Sigmoid colon (tissue), 7 donors: ENCODE measurements around the gene DNAJC3. TPM values are rescaled to one million over a fixed set of nuclear protein-coding genes. Genes with fewer than 3 reads are reported as not detected.
"Not testable (repeated sequence)": the region's sequence is repeated elsewhere in the genome, so short reads cannot be mapped to it uniquely, and the experiment has no call there.

Experiments used
- DNase-seq: peaks from one replicate; pipeline ENCODE4 v3.0.0-alpha.2; 2019
- H3K27ac ChIP-seq, 4 donors: fragments of 200-600 bp; sonication (generic); one replicate each; pipeline ENCODE4 v1.5.1; 2016 to 2019; ENCODE audit warnings: mild to moderate bottlenecking in 1 of 4
- H3K27me3 ChIP-seq, 3 donors: fragments of 200-600 bp; sonication (generic); one replicate each; pipeline ENCODE4 v1.5.1; 2019; ENCODE audit warnings: mild to moderate bottlenecking in 1 of 3
- H3K36me3 ChIP-seq, 4 donors: fragments of 200-600 bp; sonication (generic); one replicate each; pipeline ENCODE4 v1.5.1; 2016 to 2019
- H3K4me1 ChIP-seq, 4 donors: fragments of 200-600 bp; sonication (generic); one replicate each; pipeline ENCODE4 v1.5.1; 2017 to 2019
- H3K4me3 ChIP-seq, 4 donors: fragments of 200-600 bp; sonication (generic); one replicate each; pipeline ENCODE4 v1.5.1; 2017 to 2019; ENCODE audit warnings: mild to moderate bottlenecking in 2 of 4, moderate library complexity in 1 of 4
- H3K9me3 ChIP-seq, 4 donors: fragments of 200-600 bp in 3 of 4; sonication (generic) in 3 of 4; one replicate each; pipeline versions ENCODE4 v1.5.1 to v1.6.1; 2013 to 2019
- EP300 ChIP-seq, 4 donors: sonication (generic); formaldehyde crosslinking; IDR thresholded peaks; one replicate each; pipeline ENCODE4 v1.6.1; 2017; ENCODE audit warnings: antibody characterized with exemption in 4 of 4
- POLR2A ChIP-seq, 2 donors: fragments of 450-650 bp; IDR thresholded peaks; one replicate each; pipeline ENCODE4 v1.6.1; 2016; ENCODE audit warnings: antibody characterized with exemption in 2 of 2, mild to moderate bottlenecking in 2 of 2, moderate library complexity in 2 of 2
- POLR2AphosphoS5 ChIP-seq, 4 donors: sonication (generic); formaldehyde crosslinking; IDR thresholded peaks; one replicate each; pipeline ENCODE4 v1.6.1; 2017; ENCODE audit warnings: antibody characterized with exemption in 4 of 4
- WGBS, 2 donors: extraction: QIAGEN DNeasy Blood & Tissue Kit; methylation state at CpG; one replicate each; pipeline ENCODE4 v1.1.7; 2013; 5-methylcytosine and 5-hydroxymethylcytosine counted together
- intact Hi-C: fragments of 100-400 bp; cut with DNase I; formaldehyde crosslinking; loops from one replicate; pipeline ENCODE4 v1.15.1; 2023
- polyA plus RNA-seq, 3 donors: library from polyadenylated mRNA; stranded (reverse); fragments of 200-250 nt; gene quantifications; one replicate each; pipeline ENCODE4 v1.2.3, GENCODE V29; 2013
- total RNA-seq, 4 donors: library from RNA; depleted of rRNA; stranded (reverse); fragments of >200 nt; gene quantifications; one replicate each; pipeline ENCODE4 v1.1.0, GENCODE V29; 2016
- TF ChIP-seq, protein P1 (sequence below), 4 experiments: fragments of 450-650 bp in 3 of 4; fragments of 200-600 bp in 1 of 4; IDR thresholded peaks; one replicate each; pipeline ENCODE4 v1.5.1; 2016 to 2019; ENCODE audit warnings: antibody characterized with exemption in 4 of 4, mild to moderate bottlenecking in 3 of 4, moderate library complexity in 2 of 4
- donor health status: healthy with polysubstance abuse.
- donor health status: Bipolar disorder and iron deficiency.
- donor health status: healthy.

Gene DNAJC3
- total and polyA plus RNA-seq, 7 donors: 4.8 to 48.5 (median 41.5) TPM

DNA sequence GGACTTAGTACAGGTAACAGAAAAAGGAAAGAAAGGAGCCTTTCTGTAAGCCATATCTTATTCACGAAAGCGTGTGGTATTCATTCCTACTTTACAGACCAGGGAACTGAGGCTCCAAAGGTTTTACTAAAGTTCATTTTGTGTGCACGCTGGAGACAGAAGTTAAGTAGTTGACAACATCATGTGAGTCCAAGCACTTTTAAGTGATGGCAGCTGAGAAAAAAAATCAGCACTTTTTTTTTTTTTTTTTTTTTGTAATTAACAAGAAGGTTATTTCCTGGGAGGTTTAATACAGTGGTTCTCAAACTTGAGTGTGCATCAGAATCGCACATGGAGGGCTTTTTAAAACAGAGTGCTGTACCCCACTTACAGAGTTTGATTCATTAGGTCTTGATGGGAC is 2.0 kb downstream of the DNAJC3 start:
- 77 to 79% methylated on average over 4 of the region's 4 CpGs for WGBS, 2 donors
- no peak overlapping the region for H3K4me3 ChIP-seq
- H3K27ac ChIP-seq: peak overlapping the region in 2 of 4 donors; percentile 97 to 98
- H3K27me3 ChIP-seq: no peaks in the 10 kb centered on the region
- H3K4me1 ChIP-seq: peaks cover 0 to 63% (median 45%) of the 10 kb centered on the region in 4 donors
- no peaks in the 10 kb centered on the region for H3K36me3 ChIP-seq
- H3K9me3 ChIP-seq: no peaks in the 10 kb centered on the region
- intact Hi-C loops: loop anchor here (1.0 to 5.0 kb wide), 3 partner anchors 37 to 1753 kb away; partner anchors contain the start of gene RAP2A
- DNase-seq: no peak
- TF ChIP-seq POLR2AphosphoS5 (IDR thresholded peaks at IDR 0.05) (no peak), POLR2A (IDR thresholded peaks at IDR 0.05) (no peak), EP300 (IDR thresholded peaks at IDR 0.05) (no peak)

DNA sequence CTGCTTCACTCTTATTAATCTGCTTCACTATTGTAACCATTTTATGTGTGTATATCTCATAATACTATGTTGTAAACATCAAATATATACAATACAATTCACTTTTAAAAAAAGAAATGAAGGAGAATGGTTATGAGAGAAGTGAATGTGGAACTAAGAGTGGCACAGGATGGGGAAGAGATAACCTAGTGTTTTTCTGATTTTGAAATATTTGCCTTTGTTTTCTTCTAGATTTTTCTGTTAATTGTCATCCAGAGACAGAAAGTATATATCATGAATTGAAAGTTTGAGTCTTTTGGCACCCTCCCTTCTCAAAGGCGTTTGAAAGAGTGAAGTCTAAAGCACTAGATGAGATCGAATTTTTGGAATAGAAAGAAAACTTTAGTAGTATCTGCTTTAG is 2.8 kb downstream of the DNAJC3 start:
- H3K36me3 ChIP-seq: no peaks in the 10 kb centered on the region
- intact Hi-C loops: loop anchor here (5.0 kb wide), 2 partner anchors 292 to 1753 kb away; partner anchors contain the start of gene RAP2A
- no peak overlapping the region for H3K27ac ChIP-seq
- no peak for DNase-seq
- no peak overlapping the region for H3K4me3 ChIP-seq
- TF ChIP-seq POLR2A (IDR thresholded peaks at IDR 0.05) (no peak), POLR2AphosphoS5 (IDR thresholded peaks at IDR 0.05) (no peak), EP300 (IDR thresholded peaks at IDR 0.05) (no peak)
- TF ChIP-seq, protein P1, sequence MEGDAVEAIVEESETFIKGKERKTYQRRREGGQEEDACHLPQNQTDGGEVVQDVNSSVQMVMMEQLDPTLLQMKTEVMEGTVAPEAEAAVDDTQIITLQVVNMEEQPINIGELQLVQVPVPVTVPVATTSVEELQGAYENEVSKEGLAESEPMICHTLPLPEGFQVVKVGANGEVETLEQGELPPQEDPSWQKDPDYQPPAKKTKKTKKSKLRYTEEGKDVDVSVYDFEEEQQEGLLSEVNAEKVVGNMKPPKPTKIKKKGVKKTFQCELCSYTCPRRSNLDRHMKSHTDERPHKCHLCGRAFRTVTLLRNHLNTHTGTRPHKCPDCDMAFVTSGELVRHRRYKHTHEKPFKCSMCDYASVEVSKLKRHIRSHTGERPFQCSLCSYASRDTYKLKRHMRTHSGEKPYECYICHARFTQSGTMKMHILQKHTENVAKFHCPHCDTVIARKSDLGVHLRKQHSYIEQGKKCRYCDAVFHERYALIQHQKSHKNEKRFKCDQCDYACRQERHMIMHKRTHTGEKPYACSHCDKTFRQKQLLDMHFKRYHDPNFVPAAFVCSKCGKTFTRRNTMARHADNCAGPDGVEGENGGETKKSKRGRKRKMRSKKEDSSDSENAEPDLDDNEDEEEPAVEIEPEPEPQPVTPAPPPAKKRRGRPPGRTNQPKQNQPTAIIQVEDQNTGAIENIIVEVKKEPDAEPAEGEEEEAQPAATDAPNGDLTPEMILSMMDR (IDR thresholded peaks at IDR 0.05): no peak
- 67 to 69% methylated on average over 2 of the region's 2 CpGs for WGBS, 2 donors
- H3K9me3 ChIP-seq: no peaks in the 10 kb centered on the region
- no peaks in the 10 kb centered on the region for H3K27me3 ChIP-seq
- H3K4me1 ChIP-seq: peaks cover 0 to 63% (median 43%) of the 10 kb centered on the region in 4 donors

DNA sequence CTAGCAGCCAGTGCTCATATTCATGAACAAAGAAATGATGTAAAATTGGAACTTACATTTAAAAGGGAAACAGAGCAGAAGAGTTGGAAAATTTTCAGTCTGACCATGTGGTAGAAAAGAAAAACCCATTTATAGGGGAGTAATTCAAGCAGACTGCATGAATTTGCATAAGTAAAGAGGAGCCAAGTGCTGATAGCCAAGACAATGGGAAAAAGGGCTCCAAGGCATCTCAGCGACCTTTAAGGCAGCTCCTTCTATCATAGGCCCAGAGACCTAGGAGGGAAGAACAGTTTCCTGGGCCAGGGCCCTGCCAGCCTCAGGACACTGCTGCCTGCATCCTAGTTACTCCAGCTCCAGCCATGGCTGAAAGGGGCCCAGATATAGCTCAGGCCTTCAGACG is 7.5 kb downstream of the DNAJC3 start:
- 93% methylated on average over 2 of the region's 2 CpGs for WGBS, 2 donors
- no peak for TF ChIP-seq POLR2A (IDR thresholded peaks at IDR 0.05)
- TF ChIP-seq, protein P1 (IDR thresholded peaks at IDR 0.05): no peak
- no peak for TF ChIP-seq EP300 (IDR thresholded peaks at IDR 0.05)
- TF ChIP-seq POLR2AphosphoS5 (IDR thresholded peaks at IDR 0.05): no peak
- Histone ChIP-seq H3K4me3 (no peak overlapping the region), H3K9me3 (no peaks in the 10 kb centered on the region), H3K36me3 (no peaks in the 10 kb centered on the region), H3K27ac (no peak overlapping the region), H3K27me3 (no peaks in the 10 kb centered on the region), H3K4me1 (peaks cover 0 to 40% (median 21%) of the 10 kb centered on the region in 4 donors)
- DNase-seq: no peak
- intact Hi-C loops: no loop called here

- H3K36me3 ChIP-seq, DNase-seq: not testable (repeated sequence)
- 48 to 79% methylated on average over 5 of the region's 5 CpGs for WGBS, 2 donors
These were observed 8.0 kb downstream of the DNAJC3 start for GRCh38 chr13:95684960-95685359.

GRCh38 chr13:95689582-95689926 is 12.6 kb downstream of the DNAJC3 start:
- Histone ChIP-seq H3K27ac (no peak overlapping the region), H3K9me3 (no peaks in the 10 kb centered on the region), H3K4me3 (no peak overlapping the region), H3K36me3 (no peaks in the 10 kb centered on the region), H3K27me3 (no peaks in the 10 kb centered on the region), H3K4me1 (peaks cover 0 to 3% (median 0%) of the 10 kb centered on the region in 4 donors)
- DNase-seq: no peak
- 85 to 95% methylated on average over 3 of the region's 3 CpGs for WGBS, 2 donors
- TF ChIP-seq EP300 (IDR thresholded peaks at IDR 0.05): no peak
- TF ChIP-seq POLR2AphosphoS5 (IDR thresholded peaks at IDR 0.05): no peak
- no peak for TF ChIP-seq POLR2A (IDR thresholded peaks at IDR 0.05)
- TF ChIP-seq, protein P1 (IDR thresholded peaks at IDR 0.05): no peak
- intact Hi-C loops: no loop called here

More at GRCh38 chr13:95684960-95685359, 8.0 kb downstream of the DNAJC3 start:
- H3K4me3 ChIP-seq, H3K27ac ChIP-seq, H3K27me3 ChIP-seq, intact Hi-C loops, H3K9me3 ChIP-seq: not testable (repeated sequence)
- peaks cover 0 to 34% (median 17%) of the 10 kb centered on the region in 4 donors for H3K4me1 ChIP-seq

GRCh38 chr13:95690986-95691385 is 14.0 kb downstream of the DNAJC3 start:
- H3K9me3 ChIP-seq, H3K27ac ChIP-seq, intact Hi-C loops, H3K4me3 ChIP-seq, H3K4me1 ChIP-seq, DNase-seq, H3K27me3 ChIP-seq, H3K36me3 ChIP-seq: not testable (repeated sequence)
- WGBS, 2 donors: 97 to 98% methylated on average over 28 of the region's 28 CpGs
